Natural killer cell (primary cell): Measurements from ENCODE around the gene TMEM126A. TPM values are rescaled to one million over a fixed set of nuclear protein-coding genes. Genes with fewer than 3 reads are reported as not detected.
A peak's percentile ranks its signal among the peaks of the same experiment; 100 is the strongest.
"Not testable (repeated sequence)": the region's sequence is repeated elsewhere in the genome, so short reads cannot be mapped to it uniquely, and the experiment has no call there.

Experiments used
- ATAC-seq, 3 donors: fragments of 150-1000 bp in 2 of 3; fragments of 200-7000 bp in 1 of 3; cut with Tn5 transposase; 1 replicate in 1 of 3; 2 replicates in 2 of 3; pipeline ENCODE4 v1.10.0; 2021; ENCODE audit warnings: mild to moderate bottlenecking in 2 of 3, moderate library complexity in 2 of 3
- DNase-seq, 2 donors: peaks; one replicate each; pipeline versions ENCODE4 v3.0.0 to v3.0.0-alpha.2; 2013 to 2021; ENCODE audit warnings: mixed read lengths in 1 of 2
- H3K27ac ChIP-seq: one replicate; pipeline ENCODE4 v1.5.1; 2013; ENCODE audit warnings: mild to moderate bottlenecking, low read length
- H3K27me3 ChIP-seq: one replicate; pipeline ENCODE4 v1.6.1; 2013; ENCODE audit warnings: low read length; ENCODE audit not compliant: control insufficient read depth, insufficient read depth
- H3K36me3 ChIP-seq: one replicate; pipeline ENCODE4 v1.6.1; 2013; ENCODE audit warnings: low read length; ENCODE audit not compliant: control insufficient read depth, insufficient read depth
- H3K4me1 ChIP-seq: one replicate; pipeline ENCODE4 v1.6.1; 2013; ENCODE audit warnings: low read length; ENCODE audit not compliant: control insufficient read depth, insufficient read depth
- H3K4me3 ChIP-seq: one replicate; pipeline ENCODE4 v1.5.1; 2013; ENCODE audit warnings: low read length
- H3K9me3 ChIP-seq: one replicate; pipeline ENCODE4 v1.6.1; 2013; ENCODE audit warnings: low read length; ENCODE audit not compliant: control insufficient read depth, insufficient read depth
- H3K27ac Mint-ChIP-seq, 2 donors: one replicate each; pipeline ENCODE4 v1.8.0; 2022; ENCODE audit warnings: mild to moderate bottlenecking in 2 of 2, mixed read lengths in 2 of 2, moderate library complexity in 1 of 2
- H3K27me3 Mint-ChIP-seq, 2 donors: one replicate each; pipeline ENCODE4 v1.8.0; 2022; ENCODE audit warnings: low read depth in 2 of 2, mixed read lengths in 2 of 2
- H3K36me3 Mint-ChIP-seq: one replicate; pipeline ENCODE4 v1.8.0; 2022; ENCODE audit warnings: mixed read lengths
- H3K4me1 Mint-ChIP-seq, 2 donors: one replicate each; pipeline ENCODE4 v1.8.0; 2022; ENCODE audit warnings: mixed read lengths in 2 of 2
- H3K4me3 Mint-ChIP-seq: one replicate; pipeline ENCODE4 v1.8.0; 2022; ENCODE audit warnings: mild to moderate bottlenecking, moderate library complexity, mixed read lengths
- H3K9me3 Mint-ChIP-seq, 2 donors: one replicate each; pipeline ENCODE4 v1.8.0; 2022; ENCODE audit warnings: mixed read lengths in 2 of 2
- CTCF ChIP-seq: fragments of 200-600 bp; IDR thresholded peaks from one replicate; pipeline ENCODE4 v1.8.0; 2022; ENCODE audit warnings: antibody characterized with exemption
- WGBS: methylation state at CpG from one replicate; pipeline ENCODE4 v1.1.7; 2013; ENCODE audit warnings: missing lambda C conversion rate; ENCODE audit not compliant: insufficient coverage; 5-methylcytosine and 5-hydroxymethylcytosine counted together
- intact Hi-C: fragments of 100-400 bp; cut with micrococcal nuclease; formaldehyde crosslinking; loops from one replicate; pipeline ENCODE4 v1.14.2; 2022
- total RNA-seq, 4 donors: library from RNA; stranded (reverse); fragments of 120-200 nt in 1 of 4; gene quantifications; one replicate each; pipeline versions ENCODE4 v1.2.3 to v1.2.4, GENCODE V29; 2013 to 2022

Gene TMEM126A
- total RNA-seq, 3 donors from 2014 or later (not counting 1 experiment from before 2014, with no cell fraction given): 16.8 to 27.6 (median 23.2) TPM

GRCh38 chr11:85652786-85653447 lies 5.2 kb downstream of the TMEM126A start:
- peaks cover 25 to 28% of the 10 kb centered on the region in 2 donors for H3K4me1 Mint-ChIP-seq
- WGBS: 36% methylated on average over 1 of the region's 3 CpGs
- H3K9me3 Mint-ChIP-seq: no peaks in the 10 kb centered on the region
- H3K27ac Mint-ChIP-seq: peak overlapping the region; percentile 7 to 72
- no peak overlapping the region for H3K4me3 ChIP-seq
- DNase-seq (no peak), ATAC-seq (no peak)
- H3K36me3 ChIP-seq: peaks cover 34% of the 10 kb centered on the region
- no peaks in the 10 kb centered on the region for H3K27me3 Mint-ChIP-seq
- H3K4me3 Mint-ChIP-seq: no peak overlapping the region
- no peaks in the 10 kb centered on the region for H3K9me3 ChIP-seq
- no peak for TF ChIP-seq CTCF
- intact Hi-C loops: no loop called here
- H3K27me3 ChIP-seq: no peaks in the 10 kb centered on the region
- H3K27ac ChIP-seq: no peak overlapping the region
- H3K4me1 ChIP-seq: peaks cover 4% of the 10 kb centered on the region
- no peaks in the 10 kb centered on the region for H3K36me3 Mint-ChIP-seq

- peaks cover 47% of the 10 kb centered on the region for H3K36me3 ChIP-seq
- H3K4me3 Mint-ChIP-seq, H3K4me1 ChIP-seq, H3K9me3 Mint-ChIP-seq, DNase-seq, intact Hi-C loops, H3K36me3 Mint-ChIP-seq, H3K27ac ChIP-seq, H3K4me3 ChIP-seq, H3K27me3 Mint-ChIP-seq, H3K27ac Mint-ChIP-seq, H3K9me3 ChIP-seq, H3K27me3 ChIP-seq, ATAC-seq: not testable (repeated sequence)
- WGBS: 100% methylated on average over 1 of the region's 4 CpGs
- peaks cover 29 to 38% of the 10 kb centered on the region in 2 donors for H3K4me1 Mint-ChIP-seq
Measured at GRCh38 chr11:85654343-85654742, 6.6 kb downstream of the TMEM126A start.

GRCh38 chr11:85656777-85657176 lies 9.0 kb downstream of the TMEM126A start:
- Mint-ChIP-seq H3K27ac (peak overlapping the region in 1 of 2 donors; percentile 79), H3K4me1 (peaks cover 46 to 56% of the 10 kb centered on the region in 2 donors), H3K9me3 (no peaks in the 10 kb centered on the region), H3K36me3 (peaks cover 7% of the 10 kb centered on the region), H3K27me3 (no peaks in the 10 kb centered on the region), H3K4me3 (no peak overlapping the region)
- WGBS: no CpG with 5 or more reads among the region's 1 CpG
- DNase-seq (no peak), ATAC-seq (no peak)
- Histone ChIP-seq H3K27ac (no peak overlapping the region), H3K36me3 (peaks cover 67% of the 10 kb centered on the region), H3K9me3 (no peaks in the 10 kb centered on the region), H3K4me1 (peaks cover under 1% of the 10 kb centered on the region), H3K27me3 (no peaks in the 10 kb centered on the region), H3K4me3 (no peak overlapping the region)
- no peak for TF ChIP-seq CTCF
- intact Hi-C loops: no loop called here

- DNase-seq (no peak), ATAC-seq (no peak)
- no peak for TF ChIP-seq CTCF
- Mint-ChIP-seq H3K36me3 (peaks cover 7% of the 10 kb centered on the region), H3K27me3 (no peaks in the 10 kb centered on the region), H3K27ac (peak overlapping the region in 1 of 2 donors; percentile 79), H3K4me1 (peaks cover 45 to 54% of the 10 kb centered on the region in 2 donors), H3K4me3 (no peak overlapping the region), H3K9me3 (no peaks in the 10 kb centered on the region)
- peaks cover 9% of the 10 kb centered on the region for H3K4me1 ChIP-seq
- no peaks in the 10 kb centered on the region for H3K27me3 ChIP-seq
- WGBS: no CpG with 5 or more reads among the region's 1 CpG
- no peaks in the 10 kb centered on the region for H3K9me3 ChIP-seq
- intact Hi-C loops: no loop called here
- H3K27ac ChIP-seq: no peak overlapping the region
- H3K36me3 ChIP-seq: peaks cover 63% of the 10 kb centered on the region
- no peak overlapping the region for H3K4me3 ChIP-seq
Measured at GRCh38 chr11:85658180-85658579, 10.4 kb downstream of the TMEM126A start.
